ENCODE measurements around the gene DSTYK.
"Not testable (repeated sequence)": the region's sequence is repeated elsewhere in the genome, so short reads cannot be mapped to it uniquely, and the experiment has no call there.

The DSTYK gene

GRCh38 chr1:205240118-205240517 lies 28.6 kb upstream of the DSTYK start:
- DNase-seq, result no peak

- no peak for DNase-seq
These were observed 27.6 kb upstream of the DSTYK start for GRCh38 chr1:205239078-205239477.

GRCh38 chr1:205237526-205238484 lies 26.3 kb upstream of the DSTYK start:
- DNase-seq, result no peak

- DNase-seq, result no peak
These were observed 25.5 kb upstream of the DSTYK start for GRCh38 chr1:205236951-205237475.

- no peak for DNase-seq
These were observed 25.0 kb upstream of the DSTYK start for GRCh38 chr1:205236526-205236925.

GRCh38 chr1:205235951-205236350 lies 24.4 kb upstream of the DSTYK start:
- DNase-seq, result no peak

- not testable (repeated sequence) for DNase-seq
These were observed 22.5 kb upstream of the DSTYK start for GRCh38 chr1:205233986-205234385.

GRCh38 chr1:205232945-205233397 lies 21.5 kb upstream of the DSTYK start:
- DNase-seq, result no peak

GRCh38 chr1:205232127-205232820 lies 20.8 kb upstream of the DSTYK start:
- DNase-seq, result no peak

GRCh38 chr1:205230982-205231381 lies 19.5 kb upstream of the DSTYK start:
- no peak for DNase-seq

GRCh38 chr1:205229916-205230700 lies 18.6 kb upstream of the DSTYK start:
- DNase-seq, result peak; percentile 76

GRCh38 chr1:205229399-205229871 lies 17.9 kb upstream of the DSTYK start:
- peak; percentile 96 for DNase-seq

GRCh38 chr1:205228093-205228521 lies 16.6 kb upstream of the DSTYK start:
- peak; percentile 68 for DNase-seq

- DNase-seq, result peak; percentile 99
These were observed 16.1 kb upstream of the DSTYK start, which contains the start of gene TMCC2 for GRCh38 chr1:205227584-205228013. Gene TMCC2 (plus strand): TSS chr1:205227946. CDS start chr1:205228565, 619 bp downstream.

- peak; percentile 83 for DNase-seq
These were observed 15.5 kb upstream of the DSTYK start for GRCh38 chr1:205226868-205227583.

GRCh38 chr1:205225901-205226765 lies 14.6 kb upstream of the DSTYK start:
- peak; percentile 82 for DNase-seq

GRCh38 chr1:205224736-205225135 lies 13.2 kb upstream of the DSTYK start:
- DNase-seq, result peak; percentile 85

GRCh38 chr1:205220421-205220820 lies 8.9 kb upstream of the DSTYK start:
- DNase-seq, result no peak

GRCh38 chr1:205217418-205217817 lies 5.9 kb upstream of the DSTYK start:
- no peak for DNase-seq

GRCh38 chr1:205216588-205216987 lies 5.1 kb upstream of the DSTYK start:
- no peak for DNase-seq

- no peak for DNase-seq
These were observed 3.3 kb upstream of the DSTYK start for GRCh38 chr1:205214756-205215155.
